GM19463 (cell line): ENCODE data around the gene SPNS1.
"Not testable (repeated sequence)": the region's sequence is repeated elsewhere in the genome, so short reads cannot be mapped to it uniquely, and the experiment has no call there.

Experiments used
- ATAC-seq: cut with Tn5 transposase; IDR thresholded peaks from one replicate; pipeline ENCODE4 v1.9.1; 2021; ENCODE audit warnings: mild to moderate bottlenecking, moderate library complexity; ENCODE audit not compliant: unreplicated experiment

The SPNS1 gene

DNA sequence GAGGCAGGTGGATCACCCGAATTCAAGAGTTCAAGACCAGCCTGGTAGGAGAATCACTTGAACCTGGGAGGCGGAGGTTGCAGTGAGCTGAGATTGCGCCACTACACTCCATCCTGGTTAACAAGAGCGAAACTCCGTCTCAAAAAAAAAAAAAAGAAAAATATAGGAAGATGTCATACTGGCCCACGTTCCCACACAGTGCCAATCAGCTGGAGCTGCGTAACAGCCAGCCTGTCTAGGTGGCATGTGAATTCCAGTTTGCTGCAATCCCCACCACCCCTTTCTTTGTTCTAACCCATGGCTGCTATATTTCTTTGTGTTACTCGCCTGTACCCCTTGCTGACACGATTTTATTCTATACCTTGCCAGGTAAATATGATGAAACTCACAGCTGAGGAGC, 16.4 kb upstream of the SPNS1 start:
- no peak for ATAC-seq

DNA sequence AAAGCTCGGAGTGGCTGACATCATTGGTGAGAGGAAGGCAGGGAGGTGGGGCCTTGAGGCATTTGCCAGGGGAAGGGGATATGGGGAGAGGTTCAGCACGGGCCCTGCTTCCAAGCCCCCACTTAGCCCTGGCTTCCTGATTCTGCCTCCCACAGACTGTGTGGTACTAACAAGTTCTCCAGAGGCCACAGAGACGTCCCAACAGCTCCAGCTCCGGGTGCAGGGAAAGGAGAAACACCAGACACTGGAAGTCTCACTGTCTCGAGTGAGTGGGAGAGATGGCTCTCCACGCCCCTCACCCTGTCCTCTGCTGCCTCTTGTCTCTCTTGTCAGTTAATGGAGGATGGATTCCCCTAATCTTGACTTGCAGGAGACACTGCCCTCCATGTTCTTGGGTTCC, 15.7 kb upstream of the SPNS1 start:
- ATAC-seq: no peak

DNA sequence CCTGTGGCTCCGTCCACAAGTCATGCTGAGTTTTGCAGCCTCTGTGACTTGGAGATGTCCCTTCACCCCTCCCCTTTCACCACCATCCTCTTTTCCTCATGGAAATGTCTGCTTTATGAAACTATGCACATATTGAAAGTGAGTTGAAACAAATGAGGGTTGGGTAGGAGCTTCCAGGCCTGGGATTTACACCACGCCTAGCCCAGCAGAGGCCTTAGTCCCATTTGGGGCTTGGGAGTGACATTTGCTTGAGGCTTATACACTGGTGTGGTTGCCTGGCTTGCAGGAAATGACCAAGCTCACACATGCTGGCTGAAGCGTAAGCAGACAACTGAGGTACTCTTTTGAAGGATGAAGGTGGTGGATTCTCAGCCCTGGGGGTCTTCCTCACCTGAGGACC, 10.5 kb upstream of the SPNS1 start:
- no peak for ATAC-seq

DNA sequence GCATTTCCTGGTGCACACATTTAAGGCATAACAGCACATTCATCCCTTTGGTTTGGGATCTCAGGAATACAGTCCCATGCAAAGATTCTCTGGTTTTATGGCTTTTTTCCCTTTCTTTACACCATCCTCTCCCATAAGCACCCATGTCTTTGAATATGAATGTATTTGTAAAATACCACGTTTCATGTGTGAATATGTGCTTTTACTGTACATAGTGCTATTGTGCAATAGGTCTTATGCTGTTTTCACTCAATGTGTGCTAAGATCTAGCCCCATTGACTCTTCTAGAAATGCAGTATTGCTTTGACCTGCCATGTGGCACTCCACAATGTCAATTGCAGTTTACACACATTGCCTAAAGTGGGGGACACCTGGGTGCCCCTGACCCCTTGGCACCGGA, 10.1 kb upstream of the SPNS1 start:
- no peak for ATAC-seq

DNA sequence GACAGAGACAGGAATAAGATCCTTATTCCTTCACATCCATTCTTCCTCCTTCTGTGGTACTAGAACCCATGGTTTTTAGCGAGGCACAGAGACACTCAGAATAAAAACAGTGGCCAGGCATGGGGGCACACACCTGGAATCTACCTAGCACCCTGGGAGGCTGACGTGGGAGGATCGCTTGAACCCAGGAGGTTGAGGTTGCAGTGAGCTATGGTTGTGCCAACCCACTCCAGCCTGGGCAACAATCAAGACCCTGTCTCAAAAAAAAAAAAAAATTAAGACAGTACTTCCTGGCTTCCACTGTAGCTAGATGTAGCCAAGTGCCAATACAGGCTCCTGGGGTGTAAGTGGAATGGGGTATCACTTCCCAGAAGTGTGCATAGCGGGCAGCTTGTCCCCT, 7.4 kb upstream of the SPNS1 start:
- no peak for ATAC-seq

DNA sequence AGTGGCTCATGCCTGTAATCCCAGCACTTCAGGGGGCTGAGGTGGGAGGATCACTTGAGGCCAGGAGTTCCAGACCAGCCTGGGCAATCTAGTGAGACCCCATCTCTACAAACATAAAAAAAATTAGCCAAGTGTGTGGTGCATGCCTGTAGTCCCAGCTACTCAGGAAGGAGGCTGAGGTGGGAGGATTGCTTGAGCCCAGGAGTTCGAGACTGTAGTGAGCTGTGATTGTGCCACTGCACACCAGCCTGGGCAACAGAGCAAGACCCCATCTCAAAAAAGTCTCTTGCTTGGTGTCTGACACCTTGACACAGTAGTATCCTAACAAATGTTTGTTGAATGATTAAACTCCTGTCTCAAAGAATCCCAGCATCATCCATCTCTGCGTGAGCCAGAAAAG, 4.9 kb upstream of the SPNS1 start:
- not testable (repeated sequence) for ATAC-seq

DNA sequence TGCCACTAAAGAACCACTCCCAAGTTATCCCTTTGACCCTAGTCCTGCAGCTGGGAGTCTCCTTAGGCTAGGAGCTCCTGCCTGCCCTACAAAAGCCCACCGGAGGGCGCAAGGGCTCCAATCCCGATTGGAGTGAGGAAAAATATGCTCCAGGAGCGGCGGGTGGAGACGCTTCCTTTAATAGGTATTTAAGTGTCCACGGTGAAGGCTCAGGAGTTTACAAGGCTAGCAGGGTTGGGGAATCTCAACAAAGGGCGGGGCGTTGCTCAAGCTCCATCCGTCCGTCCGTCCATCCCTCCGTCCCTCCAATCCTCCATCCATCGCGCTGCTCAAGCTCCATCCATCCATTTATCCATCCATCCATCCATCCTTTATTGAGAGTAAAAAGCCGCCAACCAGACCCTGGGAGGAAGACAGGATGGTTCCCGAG, 556 bp upstream of the SPNS1 start:
- ATAC-seq: no peak

DNA sequence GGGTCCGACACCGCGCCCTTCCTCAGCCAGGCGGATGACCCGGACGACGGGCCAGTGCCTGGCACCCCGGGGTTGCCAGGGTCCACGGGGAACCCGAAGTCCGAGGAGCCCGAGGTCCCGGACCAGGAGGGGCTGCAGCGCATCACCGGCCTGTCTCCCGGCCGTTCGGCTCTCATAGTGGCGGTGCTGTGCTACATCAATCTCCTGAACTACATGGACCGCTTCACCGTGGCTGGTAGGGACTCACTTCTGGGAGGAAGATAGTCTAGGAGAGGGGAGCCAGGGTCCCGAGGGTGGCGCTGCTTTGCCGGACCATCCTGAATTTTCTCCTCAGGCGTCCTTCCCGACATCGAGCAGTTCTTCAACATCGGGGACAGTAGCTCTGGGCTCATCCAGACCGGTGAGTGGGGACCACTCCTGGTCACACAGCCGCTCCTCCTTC, 601 bp downstream of the SPNS1 start:
- no peak for ATAC-seq

DNA sequence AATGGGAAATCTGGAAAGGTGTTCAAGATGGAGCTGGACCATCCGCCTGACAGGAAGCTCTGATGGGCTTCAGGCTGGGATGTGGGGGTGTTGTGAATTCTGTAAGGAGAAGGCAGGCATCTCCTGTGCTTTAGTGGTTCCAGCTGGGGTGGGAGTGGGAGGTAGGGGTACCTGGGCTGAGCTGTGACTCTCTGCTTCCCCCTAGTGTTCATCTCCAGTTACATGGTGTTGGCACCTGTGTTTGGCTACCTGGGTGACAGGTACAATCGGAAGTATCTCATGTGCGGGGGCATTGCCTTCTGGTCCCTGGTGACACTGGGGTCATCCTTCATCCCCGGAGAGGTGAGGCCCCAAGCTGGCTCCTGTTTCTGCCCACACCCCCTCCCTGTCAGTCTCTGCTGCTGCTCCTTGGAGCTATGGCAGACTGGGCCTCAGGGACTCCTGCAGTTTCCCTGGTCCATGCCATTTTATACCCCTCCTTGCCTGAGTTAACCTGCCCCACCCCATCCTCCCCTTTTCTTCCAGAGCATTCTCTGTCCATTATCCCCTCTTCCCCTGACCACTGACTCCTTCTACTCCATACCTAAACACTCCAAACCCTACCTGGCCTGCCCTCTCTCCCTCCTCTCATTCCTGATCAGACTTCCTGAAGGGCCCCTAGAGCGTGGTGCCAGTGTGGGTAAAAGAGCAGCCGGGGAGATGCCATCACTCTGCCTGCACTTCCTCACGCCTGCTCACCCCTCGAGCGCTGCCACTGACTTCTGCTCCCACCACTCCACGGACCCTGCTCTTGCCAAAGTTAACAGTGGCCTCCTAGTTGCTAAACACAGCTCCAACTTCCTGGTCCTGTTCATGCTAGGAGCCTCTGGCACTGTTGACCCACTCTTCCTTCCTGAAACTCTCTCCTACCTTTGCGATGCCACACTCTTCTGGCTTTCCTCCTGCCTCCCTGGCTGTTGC, 3.4 kb downstream of the SPNS1 start:
- ATAC-seq: no peak

DNA sequence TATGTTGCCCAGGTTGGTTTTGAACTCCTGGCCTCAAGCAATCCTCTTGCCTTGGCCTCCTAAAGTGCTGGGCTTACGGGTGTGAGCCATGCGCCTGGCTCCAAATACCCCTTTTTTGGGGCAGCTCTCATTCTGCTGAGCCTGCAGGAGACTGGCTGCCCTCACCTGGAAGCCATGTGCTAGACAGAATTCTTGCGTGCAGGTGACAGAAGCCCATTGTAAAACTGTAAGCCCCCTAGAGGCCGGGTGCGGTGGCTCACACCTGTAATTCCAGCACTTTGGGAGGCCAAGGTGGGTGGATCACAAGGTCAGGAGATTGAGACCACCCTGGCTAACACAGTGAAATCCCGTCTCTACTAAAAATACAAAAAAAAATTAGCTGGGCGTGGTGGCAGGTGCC, 5.8 kb downstream of the SPNS1 start:
- not testable (repeated sequence) for ATAC-seq

DNA sequence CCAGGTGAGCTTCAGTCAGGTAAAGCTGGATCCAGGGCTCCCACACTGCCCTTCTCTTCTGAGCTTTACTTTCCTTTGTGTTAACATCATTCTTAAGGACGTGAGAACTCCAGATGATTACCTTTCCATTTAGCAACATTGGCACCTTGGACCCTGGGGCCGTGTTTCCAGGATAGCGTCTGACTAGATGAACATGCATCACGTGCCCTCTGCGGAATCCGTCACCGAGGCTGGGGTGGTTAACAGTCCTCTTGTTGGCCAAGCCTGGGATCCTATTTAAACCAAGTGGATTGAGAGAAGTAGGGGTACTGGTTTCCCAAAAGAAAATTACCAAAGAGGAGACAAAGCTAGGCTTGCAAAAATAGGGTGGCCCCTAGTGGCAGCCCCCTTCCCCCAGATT, 6.4 kb downstream of the SPNS1 start:
- no peak for ATAC-seq

DNA sequence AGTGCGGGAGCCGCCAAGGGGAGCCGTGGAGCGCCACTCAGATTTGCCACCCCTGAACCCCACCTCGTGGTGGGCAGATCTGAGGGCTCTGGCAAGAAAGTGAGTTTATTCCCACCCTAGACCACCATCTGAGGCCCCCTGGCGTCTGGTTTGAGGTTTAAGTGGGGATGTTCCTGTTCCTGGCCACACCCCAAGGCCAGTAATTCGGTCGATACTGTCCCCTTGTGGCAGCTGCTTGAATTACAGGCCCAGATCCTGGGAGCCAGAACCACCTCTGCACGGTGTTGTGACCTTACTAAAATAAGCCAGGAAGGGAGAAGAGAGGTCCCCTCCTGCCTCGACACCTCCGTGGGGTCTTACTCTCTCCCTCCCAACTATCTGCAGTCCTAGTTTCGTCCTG, 6.9 kb downstream of the SPNS1 start:
- no peak for ATAC-seq

DNA sequence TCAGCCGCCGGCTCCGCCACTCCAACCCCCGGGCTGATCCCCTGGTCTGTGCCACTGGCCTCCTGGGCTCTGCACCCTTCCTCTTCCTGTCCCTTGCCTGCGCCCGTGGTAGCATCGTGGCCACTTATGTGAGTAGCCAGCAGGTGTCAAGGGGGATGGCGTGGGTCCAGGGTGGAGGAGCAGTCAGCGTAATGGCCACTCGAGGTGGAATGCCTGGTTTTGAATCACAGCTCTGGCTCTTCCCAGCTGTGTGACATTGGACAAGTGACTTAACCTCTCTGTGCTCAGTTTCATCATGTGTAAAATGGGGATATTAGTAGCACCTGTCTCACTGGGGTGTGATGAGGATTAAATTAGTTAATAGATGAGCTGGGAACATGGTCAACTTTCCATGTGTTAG, 7.8 kb downstream of the SPNS1 start:
- no peak for ATAC-seq

DNA sequence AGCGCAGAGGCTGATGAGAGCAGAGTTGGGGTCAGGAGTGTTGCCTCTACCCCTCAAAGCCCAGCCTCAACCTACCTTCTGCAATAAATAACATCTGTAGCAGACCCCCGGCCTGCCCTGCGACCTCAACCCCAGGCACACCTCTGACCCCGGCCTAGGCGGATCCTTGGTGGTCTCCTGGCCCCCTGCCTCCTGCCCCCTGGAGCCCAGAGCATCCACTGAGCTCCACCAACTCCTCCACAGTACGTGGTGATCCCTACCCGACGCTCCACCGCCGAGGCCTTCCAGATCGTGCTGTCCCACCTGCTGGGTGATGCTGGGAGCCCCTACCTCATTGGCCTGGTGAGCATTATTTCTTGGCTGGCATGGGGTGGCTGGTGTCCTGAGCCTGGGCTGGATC, 8.4 kb downstream of the SPNS1 start:
- no peak for ATAC-seq

DNA sequence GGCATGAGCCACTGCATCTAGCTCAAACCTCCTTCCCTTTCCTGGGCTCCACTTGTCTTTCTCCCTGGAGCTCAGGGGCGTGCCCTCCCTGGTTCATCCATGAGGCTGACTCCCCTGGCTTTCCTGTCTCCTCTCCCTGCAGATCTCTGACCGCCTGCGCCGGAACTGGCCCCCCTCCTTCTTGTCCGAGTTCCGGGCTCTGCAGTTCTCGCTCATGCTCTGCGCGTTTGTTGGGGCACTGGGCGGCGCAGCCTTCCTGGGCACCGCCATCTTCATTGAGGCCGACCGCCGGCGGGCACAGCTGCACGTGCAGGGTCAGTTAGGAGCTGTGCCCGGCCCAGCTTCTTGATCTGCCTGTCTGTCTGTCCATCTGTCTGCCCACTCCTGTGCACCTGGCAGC, 9.1 kb downstream of the SPNS1 start:
- ATAC-seq: no peak

DNA sequence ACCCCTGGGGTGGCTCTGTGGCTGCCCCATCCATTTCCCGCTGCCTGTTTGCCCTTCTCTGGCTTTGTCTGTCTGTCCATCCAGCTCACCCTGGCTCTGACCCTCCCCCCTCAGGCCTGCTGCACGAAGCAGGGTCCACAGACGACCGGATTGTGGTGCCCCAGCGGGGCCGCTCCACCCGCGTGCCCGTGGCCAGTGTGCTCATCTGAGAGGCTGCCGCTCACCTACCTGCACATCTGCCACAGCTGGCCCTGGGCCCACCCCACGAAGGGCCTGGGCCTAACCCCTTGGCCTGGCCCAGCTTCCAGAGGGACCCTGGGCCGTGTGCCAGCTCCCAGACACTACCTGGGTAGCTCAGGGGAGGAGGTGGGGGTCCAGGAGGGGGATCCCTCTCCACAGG, 9.5 kb downstream of the SPNS1 start:
- ATAC-seq: no peak

DNA sequence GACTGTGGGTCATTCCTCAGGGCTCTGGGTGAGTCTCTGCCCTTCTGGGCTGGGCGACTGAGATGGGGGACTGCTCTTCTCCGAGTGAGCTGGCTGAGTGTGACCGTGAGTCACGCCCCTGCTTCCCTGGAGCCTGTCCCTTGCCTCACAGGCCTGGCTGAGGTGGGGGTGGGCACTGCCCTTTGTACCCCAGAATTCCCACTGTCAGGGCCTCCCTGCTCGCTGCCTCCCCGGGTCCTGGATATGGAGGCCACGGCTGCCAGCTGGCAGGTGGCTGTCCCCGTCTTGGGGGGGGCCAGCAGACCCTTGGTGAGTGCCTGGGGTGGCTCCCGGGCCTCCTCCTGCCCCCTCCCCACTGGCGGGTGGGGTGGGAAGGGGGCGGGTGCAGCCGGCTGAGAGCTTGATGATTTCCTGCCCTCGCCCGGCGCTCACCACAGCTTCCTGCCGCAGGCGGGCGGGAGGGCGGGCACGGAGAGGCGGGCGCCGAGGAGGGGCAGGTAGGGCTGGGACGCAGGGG, 10.1 kb downstream of the SPNS1 start, which contains the start of gene LAT:
TSS of gene LAT (plus strand) at position 434 of the 517 bp plus-strand sequence. CDS start 366 bp downstream, outside the sequence.
- peak; percentile 67 for ATAC-seq

DNA sequence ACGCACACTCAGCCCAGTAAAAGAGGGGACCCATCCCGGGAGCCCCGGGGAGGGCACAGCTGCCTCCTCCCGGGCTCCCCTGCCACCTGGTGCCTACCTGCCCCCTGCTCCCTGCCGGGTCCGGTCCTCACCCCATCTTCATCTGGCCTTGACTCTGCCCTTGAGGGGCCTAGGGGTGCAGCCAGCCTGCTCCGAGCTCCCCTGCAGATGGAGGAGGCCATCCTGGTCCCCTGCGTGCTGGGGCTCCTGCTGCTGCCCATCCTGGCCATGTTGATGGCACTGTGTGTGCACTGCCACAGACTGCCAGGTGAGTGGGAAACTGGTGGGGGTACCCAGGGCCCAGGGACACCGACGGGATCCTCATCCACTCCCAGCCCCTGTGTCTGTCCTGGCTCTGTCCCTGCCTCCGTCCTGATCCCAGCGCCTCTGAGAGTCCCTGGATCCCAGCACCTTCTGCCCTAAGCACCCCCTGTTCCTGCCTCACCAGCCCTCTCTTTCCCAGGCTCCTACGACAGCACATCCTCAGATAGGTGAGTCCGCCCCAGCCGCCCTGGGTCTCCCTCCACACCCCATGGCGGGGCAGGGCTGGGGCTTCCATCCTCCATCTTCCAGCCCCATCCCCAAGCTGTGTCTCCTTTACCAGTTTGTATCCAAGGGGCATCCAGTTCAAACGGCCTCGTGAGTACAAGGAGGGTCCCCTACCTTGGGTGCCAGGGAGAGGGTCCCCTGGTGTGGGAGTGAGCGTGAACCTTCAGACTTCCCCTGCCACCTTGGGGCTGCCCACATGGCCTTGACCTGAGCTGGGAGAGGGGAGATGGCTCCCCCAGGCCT, 10.8 kb downstream of the SPNS1 start:
- ATAC-seq: no peak

DNA sequence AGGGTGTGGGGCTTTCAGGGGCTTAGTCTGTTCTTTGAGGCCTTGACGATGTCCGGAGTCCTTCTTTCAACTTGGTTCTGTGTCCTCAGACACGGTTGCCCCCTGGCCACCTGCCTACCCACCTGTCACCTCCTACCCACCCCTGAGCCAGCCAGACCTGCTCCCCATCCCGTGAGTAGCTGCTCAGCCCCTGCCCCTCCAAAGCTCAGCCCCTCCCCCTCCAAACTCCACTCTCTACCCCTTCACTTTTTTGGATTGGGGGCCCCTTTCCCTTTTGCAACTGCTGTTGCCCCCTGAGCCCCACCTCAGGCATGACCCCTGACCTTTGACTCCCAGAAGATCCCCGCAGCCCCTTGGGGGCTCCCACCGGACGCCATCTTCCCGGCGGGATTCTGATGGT, 11.5 kb downstream of the SPNS1 start:
- no peak for ATAC-seq

DNA sequence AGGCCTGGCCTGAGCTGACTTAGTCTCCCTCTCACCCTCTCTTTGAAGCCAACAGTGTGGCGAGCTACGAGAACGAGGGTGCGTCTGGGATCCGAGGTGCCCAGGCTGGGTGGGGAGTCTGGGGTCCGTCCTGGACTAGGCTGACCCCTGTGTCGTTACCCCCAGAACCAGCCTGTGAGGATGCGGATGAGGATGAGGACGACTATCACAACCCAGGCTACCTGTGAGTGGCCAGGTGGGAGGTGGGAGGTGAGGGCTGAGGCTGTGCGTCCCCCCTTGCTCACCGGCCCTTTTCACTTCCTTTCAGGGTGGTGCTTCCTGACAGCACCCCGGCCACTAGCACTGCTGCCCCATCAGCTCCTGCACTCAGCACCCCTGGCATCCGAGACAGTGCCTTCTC, 11.9 kb downstream of the SPNS1 start:
- ATAC-seq: no peak

DNA sequence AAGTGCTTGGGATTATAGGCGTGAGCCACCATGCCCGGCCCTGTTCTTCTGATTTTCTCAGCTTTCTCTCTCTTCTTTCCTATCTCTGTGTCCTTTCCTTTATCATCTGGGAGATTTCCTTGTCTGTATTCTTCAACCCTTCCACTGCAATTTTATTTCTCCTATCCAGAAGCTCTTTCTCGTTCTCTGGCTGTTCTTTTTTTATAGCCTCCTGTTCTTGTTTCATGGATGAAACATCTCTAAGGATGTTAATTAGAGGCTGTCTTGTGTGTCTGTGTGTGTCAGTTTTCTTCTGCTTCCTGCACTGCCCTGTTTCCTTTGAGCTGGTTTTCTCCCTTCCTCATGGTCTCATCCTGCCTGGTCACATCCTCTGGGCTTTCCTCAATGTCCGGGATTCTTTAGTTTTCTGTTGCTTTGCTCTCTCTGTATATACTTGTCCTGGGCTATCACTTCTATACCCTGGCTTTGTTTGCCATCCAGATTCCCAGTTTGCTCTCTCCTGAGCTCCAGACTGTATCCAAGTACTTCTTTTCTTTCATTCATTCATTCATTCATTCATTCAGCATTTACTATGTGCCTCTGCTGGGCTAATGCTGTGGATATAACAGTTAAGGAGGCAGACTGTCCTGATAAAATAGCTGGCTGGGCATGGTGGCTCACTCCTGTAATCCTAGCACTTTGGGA, 12.7 kb downstream of the SPNS1 start:
- ATAC-seq: no peak
